ENCODE measurements around the gene STON1. TPM values are rescaled to one million over a fixed set of nuclear protein-coding genes. Genes with fewer than 3 reads are reported as not detected.

STON1 gene
- total RNA-seq, 2 experiments from 2014 or later: 1.3 TPM

DNA sequence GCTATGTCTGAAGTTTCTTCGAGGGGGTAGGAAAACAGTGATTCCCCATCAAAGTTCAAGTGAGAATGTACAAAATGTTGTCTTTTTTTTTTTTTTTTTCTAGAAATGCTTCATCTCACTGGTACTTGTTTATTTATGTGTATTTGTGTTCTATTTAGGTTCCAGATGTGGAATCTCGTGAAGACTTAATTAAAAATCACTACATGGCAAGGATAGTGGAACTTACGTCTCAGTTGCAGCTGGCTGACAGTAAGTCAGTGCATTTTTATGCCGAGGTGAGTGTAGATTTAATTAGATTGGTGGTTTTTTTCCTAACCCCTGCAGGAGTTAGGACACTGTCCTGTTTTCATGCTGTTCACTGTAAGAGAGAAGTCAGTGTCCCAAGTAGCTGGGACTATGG lies 22.8 kb upstream of the STON1 start:
- DNase-seq (no peak), ATAC-seq (ENCODE audit: poor library complexity) (no peak)
- no peaks in the 10 kb centered on the region for H3K9me3 Mint-ChIP-seq
- no peak overlapping the region for H3K27ac Mint-ChIP-seq
- ChIA-PET CTCF (no interaction called here), POLR2A (no interaction called here)
- peaks cover 86% of the 10 kb centered on the region for H3K36me3 Mint-ChIP-seq (ENCODE audit: low read depth)
- Histone ChIP-seq H3K27ac (ENCODE audit: low read depth in 1 of 2, low read length in 2 of 2) (no peak overlapping the region), H3K4me3 (ENCODE audit: low read length) (no peak overlapping the region), H3K9me3 (ENCODE audit: control insufficient read depth in 1 of 2, insufficient read depth in 1 of 2, low read length in 2 of 2) (no peaks in the 10 kb centered on the region), H3K4me1 (ENCODE audit: insufficient read depth, low read length) (peaks cover 19% of the 10 kb centered on the region), H3K36me3 (ENCODE audit: insufficient read depth, low read length) (peaks cover 66% of the 10 kb centered on the region), H3K27me3 (ENCODE audit: control insufficient read depth in 1 of 2, insufficient read depth in 2 of 2, low read length in 2 of 2) (no peaks in the 10 kb centered on the region)
- TF ChIP-seq, protein P1, sequence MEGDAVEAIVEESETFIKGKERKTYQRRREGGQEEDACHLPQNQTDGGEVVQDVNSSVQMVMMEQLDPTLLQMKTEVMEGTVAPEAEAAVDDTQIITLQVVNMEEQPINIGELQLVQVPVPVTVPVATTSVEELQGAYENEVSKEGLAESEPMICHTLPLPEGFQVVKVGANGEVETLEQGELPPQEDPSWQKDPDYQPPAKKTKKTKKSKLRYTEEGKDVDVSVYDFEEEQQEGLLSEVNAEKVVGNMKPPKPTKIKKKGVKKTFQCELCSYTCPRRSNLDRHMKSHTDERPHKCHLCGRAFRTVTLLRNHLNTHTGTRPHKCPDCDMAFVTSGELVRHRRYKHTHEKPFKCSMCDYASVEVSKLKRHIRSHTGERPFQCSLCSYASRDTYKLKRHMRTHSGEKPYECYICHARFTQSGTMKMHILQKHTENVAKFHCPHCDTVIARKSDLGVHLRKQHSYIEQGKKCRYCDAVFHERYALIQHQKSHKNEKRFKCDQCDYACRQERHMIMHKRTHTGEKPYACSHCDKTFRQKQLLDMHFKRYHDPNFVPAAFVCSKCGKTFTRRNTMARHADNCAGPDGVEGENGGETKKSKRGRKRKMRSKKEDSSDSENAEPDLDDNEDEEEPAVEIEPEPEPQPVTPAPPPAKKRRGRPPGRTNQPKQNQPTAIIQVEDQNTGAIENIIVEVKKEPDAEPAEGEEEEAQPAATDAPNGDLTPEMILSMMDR (IDR thresholded peaks at IDR 0.05): no peak
- peaks cover 31% of the 10 kb centered on the region for H3K4me1 Mint-ChIP-seq (ENCODE audit: low read depth)
- H3K4me3 Mint-ChIP-seq: no peak overlapping the region
- H3K27me3 Mint-ChIP-seq: no peaks in the 10 kb centered on the region
- intact Hi-C loops (cut with DNase I, micrococcal nuclease): no loop called here

DNA sequence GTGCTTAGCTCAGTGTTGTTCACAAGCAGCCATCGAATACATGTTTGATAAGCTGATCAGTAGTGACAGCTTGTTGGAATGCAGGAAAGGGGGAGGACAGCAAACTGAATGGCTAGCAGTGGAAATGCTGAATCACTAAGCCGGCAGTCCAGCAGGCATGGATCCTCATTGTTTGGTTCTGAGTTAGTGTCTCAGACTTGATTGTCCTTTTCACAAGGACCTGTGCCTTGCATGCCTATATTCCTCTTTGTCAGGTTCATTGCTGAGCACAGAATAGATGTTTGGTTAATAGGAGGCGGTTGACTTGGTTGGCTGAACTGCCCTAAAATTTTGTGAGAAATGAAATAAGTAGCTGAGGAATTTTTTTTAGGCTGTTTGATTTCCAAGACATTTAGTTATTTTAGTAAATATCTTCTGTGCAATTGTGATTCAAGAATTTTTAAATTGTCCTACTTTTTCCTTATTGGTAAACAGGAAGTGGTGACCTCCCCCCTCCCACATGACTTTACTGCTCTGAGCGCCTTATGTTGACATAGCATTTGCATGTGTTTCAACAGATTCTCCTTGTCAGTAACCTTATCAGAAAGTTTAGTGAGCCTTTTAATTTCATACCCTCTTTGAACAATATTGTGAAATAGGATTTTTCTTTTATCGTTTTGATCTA lies 21.4 kb upstream of the STON1 start:
- Histone ChIP-seq H3K27me3 (ENCODE audit: control insufficient read depth in 1 of 2, insufficient read depth in 2 of 2, low read length in 2 of 2) (no peaks in the 10 kb centered on the region), H3K4me1 (ENCODE audit: insufficient read depth, low read length) (peaks cover 19% of the 10 kb centered on the region), H3K36me3 (ENCODE audit: insufficient read depth, low read length) (peaks cover 76% of the 10 kb centered on the region), H3K27ac (ENCODE audit: low read depth in 1 of 2, low read length in 2 of 2) (peak overlapping the region in 1 of 2 donors; percentile 41), H3K4me3 (ENCODE audit: low read length) (no peak overlapping the region), H3K9me3 (ENCODE audit: control insufficient read depth in 1 of 2, insufficient read depth in 1 of 2, low read length in 2 of 2) (no peaks in the 10 kb centered on the region)
- Mint-ChIP-seq H3K36me3 (ENCODE audit: low read depth) (peaks cover 93% of the 10 kb centered on the region), H3K27me3 (no peaks in the 10 kb centered on the region), H3K4me1 (ENCODE audit: low read depth) (peaks cover 31% of the 10 kb centered on the region), H3K4me3 (no peak overlapping the region), H3K9me3 (no peaks in the 10 kb centered on the region), H3K27ac (peak overlapping the region; percentile 85)
- intact Hi-C loops (cut with DNase I, micrococcal nuclease): no loop called here
- TF ChIP-seq, protein P1 (IDR thresholded peaks at IDR 0.05): no peak
- POLR2A ChIA-PET: no interaction called here
- CTCF ChIA-PET: no interaction called here
- ATAC-seq (ENCODE audit: poor library complexity) (no peak), DNase-seq (peak in 3 of 14 experiments; percentile 13 to 40 (median 16))

DNA sequence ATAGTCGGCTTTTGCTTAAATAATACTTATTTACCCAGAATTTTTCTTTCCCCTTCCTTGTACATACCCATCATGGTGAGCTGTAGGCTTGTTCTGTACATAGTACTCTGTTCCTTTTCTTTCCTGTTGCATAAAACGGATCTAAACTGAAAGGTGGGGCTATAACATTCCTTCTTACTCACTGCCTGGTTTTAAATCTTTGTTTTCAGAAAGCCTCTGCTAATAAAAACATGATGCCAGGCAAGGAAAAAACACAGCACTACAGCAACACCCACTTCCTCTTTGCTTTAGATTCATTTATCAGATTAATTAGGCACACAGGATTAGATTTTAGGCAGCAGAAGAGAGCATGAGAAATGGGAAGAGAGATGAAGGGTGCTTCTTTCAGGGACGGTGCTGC lies 19.6 kb upstream of the STON1 start:
- H3K4me1 Mint-ChIP-seq (ENCODE audit: low read depth): peaks cover 31% of the 10 kb centered on the region
- TF ChIP-seq, protein P1 (IDR thresholded peaks at IDR 0.05): no peak
- H3K36me3 ChIP-seq (ENCODE audit: insufficient read depth, low read length): peaks cover 78% of the 10 kb centered on the region
- no peaks in the 10 kb centered on the region for H3K9me3 ChIP-seq (ENCODE audit: control insufficient read depth in 1 of 2, insufficient read depth in 1 of 2, low read length in 2 of 2)
- no peaks in the 10 kb centered on the region for H3K27me3 ChIP-seq (ENCODE audit: control insufficient read depth in 1 of 2, insufficient read depth in 2 of 2, low read length in 2 of 2)
- no peaks in the 10 kb centered on the region for H3K9me3 Mint-ChIP-seq
- H3K4me3 ChIP-seq (ENCODE audit: low read length): no peak overlapping the region
- no peak overlapping the region for H3K27ac ChIP-seq (ENCODE audit: low read depth in 1 of 2, low read length in 2 of 2)
- ATAC-seq (ENCODE audit: poor library complexity) (no peak), DNase-seq (no peak)
- peak overlapping the region; percentile 52 for H3K27ac Mint-ChIP-seq
- peaks cover 92% of the 10 kb centered on the region for H3K36me3 Mint-ChIP-seq (ENCODE audit: low read depth)
- POLR2A ChIA-PET: no interaction called here
- CTCF ChIA-PET: no interaction called here
- intact Hi-C loops (cut with DNase I, micrococcal nuclease): no loop called here
- H3K27me3 Mint-ChIP-seq: no peaks in the 10 kb centered on the region
- H3K4me3 Mint-ChIP-seq: no peak overlapping the region
- H3K4me1 ChIP-seq (ENCODE audit: insufficient read depth, low read length): peaks cover 19% of the 10 kb centered on the region
